GM19397 (cell line): Measurements from ENCODE around the gene ZNF804A.
"Not testable (repeated sequence)": the region's sequence is repeated elsewhere in the genome, so short reads cannot be mapped to it uniquely, and the experiment has no call there.

ENCODE experiments used
- ATAC-seq: cut with Tn5 transposase; IDR thresholded peaks from one replicate; pipeline ENCODE4 v1.9.1; 2021; ENCODE audit warnings: mild to moderate bottlenecking, moderate library complexity; ENCODE audit not compliant: unreplicated experiment

ZNF804A gene

DNA sequence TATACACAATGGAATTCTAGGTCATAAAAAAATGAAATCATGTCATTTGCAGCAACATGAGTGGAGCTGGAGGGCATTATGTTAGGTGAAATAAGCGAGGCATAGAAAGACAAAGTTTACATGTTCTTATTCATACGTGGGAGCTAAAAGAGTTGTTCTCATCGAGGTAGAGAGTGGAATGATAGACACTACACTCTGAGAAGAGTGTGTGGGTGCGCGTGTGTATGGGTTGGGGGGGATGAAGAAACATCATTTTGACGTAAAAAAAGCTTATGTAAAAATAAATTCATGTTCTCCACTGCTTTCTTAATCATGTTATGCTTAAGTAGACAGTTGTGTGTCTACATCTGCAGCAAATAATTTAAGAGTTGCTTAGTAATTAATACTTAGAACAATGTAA is 123.6 kb downstream of the ZNF804A start:
- no peak for ATAC-seq

DNA sequence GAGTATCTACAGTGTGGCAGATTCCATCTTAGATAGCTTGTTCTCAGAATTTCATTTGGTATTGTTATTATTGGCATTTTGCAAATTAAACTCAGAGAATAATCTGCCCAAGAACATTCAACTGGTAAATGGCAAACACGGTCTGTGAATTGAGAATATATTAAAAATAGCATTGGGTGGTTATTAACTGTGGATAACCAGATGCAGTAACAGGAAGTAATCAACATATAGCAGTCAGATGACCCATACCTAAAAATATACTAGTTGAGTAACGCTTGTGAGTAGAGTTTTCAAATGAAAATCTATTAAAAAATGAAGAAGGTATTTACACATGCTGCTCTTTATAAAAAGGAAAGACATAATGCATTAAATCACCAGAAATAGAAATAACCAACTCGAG is 129.5 kb downstream of the ZNF804A start:
- ATAC-seq: no peak

DNA sequence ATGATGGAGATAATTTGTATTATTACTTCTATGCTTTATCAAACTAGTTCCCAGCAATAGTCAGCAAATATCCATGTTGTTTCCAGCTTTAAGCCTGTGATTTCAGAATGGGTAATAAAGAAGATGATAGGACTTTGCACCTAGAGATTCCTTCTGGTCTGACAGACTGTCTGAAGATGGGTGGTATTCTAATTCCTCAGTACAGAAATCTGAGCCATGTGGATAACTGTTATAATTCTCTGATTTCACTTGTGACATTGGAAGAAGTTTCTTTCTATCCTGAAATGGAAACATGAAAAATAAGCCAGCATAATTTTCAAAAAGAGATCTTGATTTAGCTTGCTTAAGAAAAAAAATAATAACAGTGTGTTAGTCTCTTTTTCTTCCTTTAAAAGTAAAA is 130.1 kb downstream of the ZNF804A start:
- ATAC-seq: no peak

DNA sequence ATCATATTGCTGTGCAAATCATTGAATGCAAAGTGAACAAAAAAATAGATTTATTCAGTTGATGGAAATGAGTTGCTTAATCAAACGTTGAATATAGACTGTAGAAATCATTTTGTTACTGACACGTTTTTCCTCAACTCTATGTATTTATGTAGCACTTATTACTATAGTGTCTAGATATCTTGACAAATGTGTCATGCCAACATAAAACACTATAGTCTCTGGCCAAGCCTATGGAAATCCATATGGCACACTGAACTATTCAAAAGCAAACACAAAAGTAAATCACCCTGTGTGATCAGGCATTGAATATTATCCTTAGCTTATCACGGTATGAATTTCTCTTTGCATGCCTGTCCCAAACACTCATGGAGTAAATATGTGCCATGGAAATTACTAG is 131.3 kb downstream of the ZNF804A start:
- ATAC-seq: no peak

DNA sequence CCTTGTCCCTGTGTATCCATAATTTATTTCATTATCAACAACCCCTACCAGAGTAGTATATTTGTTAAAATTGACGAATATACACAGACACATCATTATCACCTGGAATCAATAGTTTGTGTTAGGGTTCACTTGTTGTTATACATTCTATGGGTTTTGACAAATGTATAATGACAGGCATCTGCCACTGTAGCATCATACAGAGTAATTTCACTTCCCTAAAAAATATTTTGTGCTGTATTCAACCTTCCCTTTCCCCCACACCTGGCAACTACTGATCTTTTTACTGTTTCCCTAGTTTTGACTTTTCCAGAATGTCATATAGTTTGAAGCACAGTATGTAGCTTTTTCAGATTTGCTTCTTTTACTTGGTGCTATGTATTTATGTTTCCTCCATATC is 132.0 kb downstream of the ZNF804A start:
- ATAC-seq: no peak

DNA sequence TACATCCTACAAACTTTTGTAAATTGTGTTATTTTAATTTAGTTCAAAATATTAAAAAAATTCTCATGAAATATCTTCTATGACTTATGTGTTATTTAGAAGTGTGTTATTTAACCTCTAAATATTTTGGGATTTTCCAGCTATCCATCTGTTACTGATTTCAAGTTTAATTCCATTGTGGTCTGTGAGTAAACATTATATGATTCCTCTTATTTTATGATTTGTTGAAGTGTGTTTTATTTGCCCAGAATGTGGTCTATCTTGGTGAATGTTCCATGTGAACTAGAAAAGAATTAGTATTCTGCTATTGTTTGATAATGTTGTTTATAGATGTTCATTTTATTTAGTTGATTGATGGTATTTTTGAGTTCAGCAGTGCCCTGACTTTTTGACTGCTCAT is 136.0 kb downstream of the ZNF804A start:
- ATAC-seq: no peak

DNA sequence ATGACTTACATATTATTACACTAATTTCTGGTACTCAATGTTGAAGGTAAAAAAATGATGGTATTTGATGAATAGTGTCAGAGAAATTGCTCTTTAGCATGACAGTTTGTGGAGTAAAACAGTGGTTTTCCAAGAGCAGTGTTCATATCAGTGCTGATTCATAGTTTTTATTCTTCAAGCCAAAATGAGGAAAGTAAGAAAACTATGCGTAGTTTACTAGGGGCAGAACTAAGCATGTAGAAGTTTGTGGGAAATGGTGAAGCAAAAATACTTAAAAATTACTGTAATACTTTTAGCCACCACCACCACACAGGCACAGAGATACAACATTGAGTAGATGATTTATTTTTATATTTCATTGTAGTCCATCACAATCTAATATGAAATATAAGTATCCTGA is 137.3 kb downstream of the ZNF804A start:
- ATAC-seq: no peak

DNA sequence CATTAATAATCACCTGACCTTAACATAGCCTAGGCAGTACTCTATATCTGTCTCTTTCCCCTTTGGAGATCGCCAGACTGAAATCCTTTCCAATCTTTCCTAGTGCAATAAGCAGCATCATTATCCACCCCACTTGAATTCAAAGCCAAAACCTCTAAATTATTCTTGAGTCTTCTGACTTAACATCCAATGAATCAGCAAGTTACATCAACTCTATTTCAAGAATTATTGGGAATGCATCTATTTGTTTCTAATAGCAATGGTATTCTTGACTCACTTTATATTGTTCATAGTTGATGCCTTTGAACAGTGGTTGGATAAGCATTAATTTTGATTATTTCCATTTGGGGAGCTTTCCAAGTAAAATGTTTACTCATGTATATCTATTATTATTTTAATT is 144.8 kb downstream of the ZNF804A start:
- no peak for ATAC-seq

DNA sequence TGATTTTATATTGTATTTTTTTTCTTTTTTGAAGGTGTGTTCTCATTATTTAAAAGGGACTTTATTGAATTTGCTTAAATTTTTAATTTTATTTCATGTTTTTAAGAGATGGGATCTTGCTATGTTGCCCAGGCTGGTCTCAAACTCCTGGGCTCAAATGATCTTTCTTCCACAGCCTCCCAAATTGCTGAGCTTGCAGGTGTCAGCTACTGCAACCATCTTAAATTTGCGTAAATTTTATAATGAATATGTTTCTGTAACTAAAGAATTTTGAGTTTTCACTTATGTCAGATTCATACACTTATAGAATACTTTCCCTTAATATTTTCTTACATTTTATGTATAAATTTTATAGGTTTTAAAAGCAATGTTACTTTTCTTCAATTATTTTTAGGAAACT is 157.8 kb downstream of the ZNF804A start:
- ATAC-seq: no peak

DNA sequence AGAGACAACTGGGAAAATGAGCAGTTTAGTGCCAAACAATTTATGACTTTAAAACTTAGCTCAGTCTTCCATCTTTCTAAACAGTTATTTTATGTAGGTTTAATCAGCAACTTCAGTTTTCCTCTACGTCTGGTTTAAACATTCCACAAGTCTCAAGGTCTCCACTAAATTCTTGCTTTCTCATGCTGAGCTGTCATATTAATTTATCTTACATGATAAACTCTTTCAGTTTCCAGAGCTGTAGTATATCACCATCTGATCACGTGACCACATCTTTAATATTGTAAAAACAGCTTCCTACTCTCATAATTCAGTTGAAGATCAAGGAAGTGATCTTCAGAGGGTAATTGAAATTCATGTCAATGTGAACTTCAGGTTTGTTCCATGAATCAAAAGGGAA is 158.6 kb downstream of the ZNF804A start:
- ATAC-seq: no peak

DNA sequence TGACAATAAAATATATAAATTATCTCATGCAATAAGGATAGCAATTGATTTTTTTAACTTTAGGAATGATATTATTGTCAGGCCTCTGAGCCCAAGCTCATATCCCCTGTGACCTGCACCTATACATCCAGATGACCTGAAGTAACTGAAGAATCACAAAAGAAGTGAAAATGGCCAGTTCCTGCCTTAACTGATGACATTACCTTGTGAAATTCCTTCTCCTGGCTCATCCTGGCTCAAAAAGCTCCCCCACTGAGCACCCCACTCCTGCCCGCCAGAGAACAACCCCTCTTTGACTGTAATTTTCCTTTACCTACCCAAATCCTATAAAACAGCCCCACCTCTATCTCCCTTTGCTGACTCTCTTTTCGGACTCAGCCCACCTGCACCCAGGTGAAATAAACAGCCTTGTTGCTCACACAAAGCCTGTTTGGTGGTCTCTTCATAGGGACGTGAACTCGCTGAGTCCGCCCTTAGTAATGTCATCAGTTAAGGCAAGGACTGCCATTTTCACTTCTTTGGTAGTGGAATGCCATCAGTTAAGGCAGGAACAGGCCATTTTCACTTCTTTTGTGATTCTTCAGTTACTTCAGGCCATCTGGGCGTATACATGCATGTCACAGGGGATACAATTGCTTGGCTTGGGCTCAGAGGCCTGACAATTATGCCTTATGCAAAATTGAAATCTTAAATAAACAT is 161.4 kb downstream of the ZNF804A start:
- not testable (repeated sequence) for ATAC-seq

DNA sequence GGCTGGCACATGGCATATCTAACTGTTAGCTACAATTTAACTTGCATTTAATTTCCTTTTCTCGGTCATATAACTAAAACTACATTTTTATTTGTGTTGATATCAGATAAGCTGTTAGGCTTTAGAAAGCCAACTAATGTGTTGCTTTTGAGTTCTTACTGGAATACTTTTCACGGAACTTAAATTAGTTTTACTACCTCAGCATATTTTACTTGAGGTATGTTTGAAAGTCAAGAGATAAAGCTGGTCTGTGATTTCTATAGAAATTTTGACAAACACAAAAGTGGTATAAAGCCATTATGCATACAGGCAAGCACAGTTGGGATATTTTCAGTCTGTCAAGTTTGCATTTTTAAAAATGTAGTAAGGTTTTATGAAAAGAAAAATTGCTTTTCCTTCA is 162.6 kb downstream of the ZNF804A start:
- ATAC-seq: no peak

DNA sequence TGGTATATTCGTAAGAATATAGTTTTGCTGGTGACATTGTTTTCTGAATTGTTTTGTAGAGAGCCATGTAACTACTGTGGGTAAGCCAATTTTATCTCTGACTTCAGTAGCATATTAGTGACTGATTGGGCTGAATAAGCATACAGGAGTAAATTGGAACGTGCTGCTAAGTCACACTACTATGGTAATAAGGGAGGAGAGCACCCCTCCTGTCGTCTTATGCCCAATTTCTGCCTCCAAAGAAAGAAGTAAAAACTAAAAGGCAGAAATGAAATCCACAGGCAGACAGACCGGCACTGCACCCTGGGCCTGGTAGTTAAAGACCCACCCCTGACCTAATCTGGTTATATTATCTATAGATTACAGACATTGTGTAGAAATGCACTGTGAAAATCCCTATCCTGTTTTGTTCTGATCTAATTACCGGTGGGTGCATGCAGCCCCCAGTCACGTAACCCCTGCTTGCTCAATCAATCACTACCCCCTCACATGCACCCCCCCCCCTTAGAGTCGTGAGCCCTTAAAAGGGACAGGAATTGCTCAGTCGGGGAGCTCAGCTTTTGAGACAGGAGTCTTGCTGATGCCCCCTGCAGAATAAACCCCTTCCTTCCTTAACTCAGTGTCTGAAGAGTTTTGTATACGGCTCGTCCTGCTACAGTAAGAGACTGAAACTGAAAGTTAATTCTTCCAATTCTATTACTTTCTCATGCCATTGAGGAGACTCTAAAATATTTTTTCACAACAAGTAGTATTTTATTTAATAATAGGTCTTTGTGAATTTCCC is 167.0 kb downstream of the ZNF804A start:
- no peak for ATAC-seq

DNA sequence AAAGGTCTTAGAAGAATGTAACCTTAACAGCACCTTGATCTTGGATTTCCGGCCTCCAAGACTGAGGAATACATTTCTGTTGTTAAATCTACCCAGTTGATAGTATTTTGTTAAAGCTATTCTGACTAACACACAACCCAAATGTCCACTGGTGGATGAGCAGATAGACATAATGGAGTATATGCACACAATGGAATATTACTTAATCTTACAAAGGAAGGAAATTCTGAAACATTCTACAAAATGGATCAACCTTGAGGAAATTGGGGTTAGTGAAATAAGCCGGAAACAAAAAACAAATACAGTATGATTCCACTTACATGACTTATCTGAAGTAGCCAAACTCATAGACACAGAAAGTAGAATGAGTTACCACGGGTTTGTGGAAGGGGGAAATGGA is 168.7 kb downstream of the ZNF804A start:
- no peak for ATAC-seq

DNA sequence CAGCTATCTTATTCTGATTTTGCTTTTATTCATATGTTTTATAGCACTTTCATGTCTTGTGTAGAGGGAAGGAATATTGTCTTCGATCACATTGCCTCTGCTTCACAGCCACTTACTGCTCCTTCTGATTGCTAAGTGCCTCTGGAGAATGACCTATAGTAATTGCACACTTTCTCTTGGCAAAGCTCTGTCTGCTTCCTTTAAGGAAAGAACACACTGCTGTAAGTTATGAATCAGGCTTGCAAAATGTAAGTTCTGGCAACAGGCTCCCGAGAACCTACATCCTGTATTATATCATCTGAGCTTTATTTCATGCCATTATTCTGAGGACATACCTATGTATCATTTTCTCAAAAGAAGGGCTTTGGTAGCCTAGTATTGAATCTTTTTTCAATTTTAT is 170.7 kb downstream of the ZNF804A start:
- ATAC-seq: no peak

DNA sequence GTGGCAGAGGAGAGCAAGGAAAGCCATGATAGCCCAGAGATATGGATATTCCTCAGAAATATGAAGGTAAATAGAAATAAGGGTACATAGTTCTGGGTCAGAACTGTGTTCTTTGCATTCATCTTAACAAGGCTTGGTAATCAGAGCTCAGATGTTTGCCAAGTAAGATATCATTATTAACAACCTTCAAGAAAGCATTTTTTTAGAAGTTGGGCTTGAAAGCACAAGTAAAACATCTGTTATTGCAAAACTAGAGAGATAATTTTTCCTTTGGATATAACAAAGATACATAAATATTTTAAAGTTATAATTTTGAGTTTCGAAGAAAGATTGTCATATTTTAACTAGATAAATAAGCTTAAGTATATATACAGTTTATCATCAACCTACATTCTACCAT is 171.4 kb downstream of the ZNF804A start:
- ATAC-seq: no peak

DNA sequence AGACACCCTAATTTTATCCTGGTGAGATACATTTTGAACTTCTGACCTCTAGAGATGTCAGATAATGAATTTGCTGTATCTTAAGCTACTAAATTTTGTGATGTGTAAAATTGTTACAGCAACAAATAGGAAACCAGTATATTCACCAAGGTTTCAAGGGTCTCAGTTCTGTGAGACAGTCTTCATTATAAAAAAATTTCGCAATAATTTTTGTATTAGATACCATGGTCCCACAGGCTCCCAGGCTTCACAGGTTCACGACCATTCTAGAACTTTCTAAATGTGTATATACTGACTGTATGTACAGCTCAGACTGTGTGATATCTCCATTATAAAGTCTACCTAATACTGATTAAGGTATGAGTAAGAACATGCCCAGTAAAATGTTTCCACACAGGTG is 181.4 kb downstream of the ZNF804A start:
- ATAC-seq: no peak

DNA sequence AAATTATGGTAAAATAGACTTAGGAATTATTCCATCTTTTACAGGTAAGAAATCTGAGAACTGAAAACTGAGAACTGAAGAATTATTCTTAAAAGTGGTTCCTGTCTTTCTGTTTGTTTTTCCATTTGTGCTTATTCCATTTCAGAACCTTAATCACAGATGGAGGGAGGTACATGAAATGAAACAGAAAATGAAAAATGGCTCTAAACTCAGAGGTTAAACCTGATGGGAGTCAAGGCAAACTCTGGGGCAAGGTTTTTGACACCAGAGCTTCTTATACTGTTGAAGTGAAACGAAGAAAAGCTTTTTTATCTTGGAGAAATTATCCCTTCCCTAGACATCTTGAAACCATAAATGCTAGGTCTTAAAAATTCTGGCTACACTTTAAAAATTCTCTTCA is 182.1 kb downstream of the ZNF804A start:
- ATAC-seq: no peak

DNA sequence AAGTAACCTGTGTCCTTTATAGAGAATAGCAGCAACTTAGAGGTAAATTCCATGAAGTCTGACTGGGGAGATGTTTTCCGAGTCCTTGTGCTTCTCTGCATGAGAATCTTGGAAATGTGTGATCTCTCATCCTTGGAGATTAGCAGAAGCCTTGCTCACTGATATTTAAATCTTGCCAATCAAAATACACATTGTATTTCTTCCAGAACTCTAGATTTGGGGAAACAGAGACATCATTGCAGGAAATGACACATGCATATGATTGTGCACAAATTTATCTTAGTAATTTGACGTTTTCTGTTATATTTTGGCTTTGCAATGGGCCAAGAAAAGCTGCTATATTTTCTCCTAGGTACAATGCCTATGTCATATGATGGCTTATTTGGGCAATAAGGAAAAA is 182.6 kb downstream of the ZNF804A start:
- no peak for ATAC-seq

DNA sequence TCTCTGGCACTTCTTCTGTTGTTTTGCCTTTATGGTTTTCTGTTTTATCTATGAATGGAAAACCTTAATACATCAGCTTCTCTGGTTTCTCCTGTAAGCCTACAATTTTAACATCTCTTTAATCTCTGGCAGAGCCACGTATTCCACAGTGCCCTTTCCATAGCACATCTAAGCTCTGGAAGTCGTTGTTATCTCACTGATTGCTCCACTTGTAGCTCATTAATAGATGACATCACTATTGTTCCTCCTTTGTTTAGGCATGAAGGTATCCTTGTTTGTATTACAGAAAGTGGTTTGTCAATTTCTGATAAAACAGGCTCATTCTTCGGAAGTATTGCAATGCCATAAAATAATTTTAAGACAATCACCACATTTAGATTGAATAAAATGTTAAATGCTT is 185.2 kb downstream of the ZNF804A start:
- ATAC-seq: no peak

DNA sequence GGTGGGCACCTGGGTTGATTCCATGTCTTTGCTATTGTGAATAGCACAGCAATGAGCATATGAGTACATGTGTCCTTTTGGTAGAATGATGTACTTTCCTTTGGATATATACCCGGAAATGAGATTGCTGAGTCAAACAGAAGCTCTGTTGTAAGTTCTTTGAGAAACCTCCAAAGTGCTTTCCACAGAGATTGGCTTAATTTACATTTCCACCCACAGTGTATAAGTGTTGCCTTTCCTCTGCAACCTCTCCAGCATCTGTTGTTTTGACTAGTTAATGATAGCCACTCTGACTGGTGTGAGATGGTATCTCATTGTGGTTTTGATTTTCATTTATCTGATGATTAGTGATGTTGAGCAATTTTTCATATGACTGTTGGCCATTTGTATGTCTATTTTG is 194.8 kb downstream of the ZNF804A start:
- ATAC-seq: no peak

DNA sequence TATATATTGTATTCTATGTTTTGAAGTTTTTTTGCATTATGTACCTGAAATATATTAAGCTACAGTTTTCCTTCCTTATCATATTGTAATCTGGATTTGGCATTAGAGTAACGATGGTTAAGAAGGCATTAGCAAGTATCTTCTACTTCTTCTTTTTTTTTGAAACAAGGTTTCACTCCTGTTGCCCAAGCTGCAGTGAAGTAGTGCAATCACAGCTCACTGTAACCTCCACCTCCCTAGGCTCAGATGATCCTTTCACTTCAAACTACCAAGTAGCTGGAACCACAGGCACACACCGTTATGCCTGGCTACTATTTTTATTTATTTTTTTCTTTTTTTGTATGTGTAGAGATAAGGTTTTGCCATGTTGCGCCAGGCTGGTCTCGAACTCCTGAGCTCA is 201.1 kb downstream of the ZNF804A start:
- ATAC-seq: no peak

DNA sequence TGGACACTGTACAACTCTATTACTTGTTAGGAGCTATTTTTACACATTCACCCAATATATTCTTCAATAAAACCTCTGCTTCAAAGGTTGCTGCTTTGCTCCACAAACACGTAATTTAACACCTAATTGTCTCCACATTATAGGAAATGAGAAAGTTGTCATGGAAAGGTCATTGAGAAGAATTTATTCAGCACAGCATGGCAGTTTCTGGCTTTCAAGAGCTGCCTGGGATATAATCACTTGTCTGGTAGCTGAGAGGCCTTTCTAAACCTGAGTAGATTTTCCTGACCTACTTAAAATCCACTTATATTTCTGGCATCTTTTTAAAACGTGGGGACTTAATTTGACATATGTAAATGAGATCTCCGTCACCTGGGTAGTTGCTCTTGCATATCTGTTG is 216.1 kb downstream of the ZNF804A start:
- ATAC-seq: no peak
